Breast epithelium (tissue), 3 donors: ENCODE measurements around the gene CD99L2.

Source experiments
- CTCF ChIP-seq, 3 donors: fragments of 450-650 bp; IDR thresholded peaks; one replicate each; pipeline ENCODE4 v1.5.1; 2016 to 2017; ENCODE audit warnings: antibody characterized with exemption in 3 of 3, mild to moderate bottlenecking in 3 of 3, moderate library complexity in 3 of 3
- POLR2A ChIP-seq: fragments of 450-650 bp; IDR thresholded peaks from one replicate; pipeline ENCODE4 v1.6.1; 2016; ENCODE audit warnings: antibody characterized with exemption, mild to moderate bottlenecking, moderate library complexity
- POLR2AphosphoS5 ChIP-seq, 3 donors: sonication (generic); formaldehyde crosslinking; IDR thresholded peaks; one replicate each; pipeline ENCODE4 v1.6.1; 2017; ENCODE audit warnings: antibody characterized with exemption in 3 of 3

- TF ChIP-seq CTCF (IDR thresholded peaks at IDR 0.05): no peak
- no peak for TF ChIP-seq POLR2AphosphoS5 (IDR thresholded peaks at IDR 0.05)
- no peak for TF ChIP-seq POLR2A
Observed at GRCh38 chrX:150849996-150850720, 48.3 kb downstream of the CD99L2 start.
